Measurements from ENCODE around the gene APH1B.

DNA sequence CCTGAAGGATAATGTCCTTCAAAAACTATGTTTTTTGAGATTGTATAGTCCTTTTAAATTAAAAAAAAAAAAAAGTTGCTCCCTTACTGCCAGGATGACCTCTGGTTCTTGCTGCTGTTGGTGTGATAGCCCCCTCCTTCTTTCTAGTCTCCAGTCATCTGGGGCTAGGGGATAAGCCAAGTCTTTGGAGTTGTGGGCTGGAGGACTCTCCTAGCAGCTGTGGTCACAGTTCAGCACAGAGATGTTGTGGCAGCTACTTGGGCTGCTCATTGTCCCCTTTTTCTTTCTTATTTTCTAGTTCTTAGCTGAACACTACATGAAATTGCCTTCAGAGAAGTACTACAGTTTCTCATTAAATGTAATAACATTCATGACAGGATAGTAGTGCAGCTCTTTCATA, 39.2 kb upstream of the APH1B start:
- no peak for TF ChIP-seq EZH2 (IDR thresholded peaks at IDR 0.05; ENCODE audit: borderline replicate concordance, low read depth, low read length, severe bottlenecking)
- TF ChIP-seq, protein P1, sequence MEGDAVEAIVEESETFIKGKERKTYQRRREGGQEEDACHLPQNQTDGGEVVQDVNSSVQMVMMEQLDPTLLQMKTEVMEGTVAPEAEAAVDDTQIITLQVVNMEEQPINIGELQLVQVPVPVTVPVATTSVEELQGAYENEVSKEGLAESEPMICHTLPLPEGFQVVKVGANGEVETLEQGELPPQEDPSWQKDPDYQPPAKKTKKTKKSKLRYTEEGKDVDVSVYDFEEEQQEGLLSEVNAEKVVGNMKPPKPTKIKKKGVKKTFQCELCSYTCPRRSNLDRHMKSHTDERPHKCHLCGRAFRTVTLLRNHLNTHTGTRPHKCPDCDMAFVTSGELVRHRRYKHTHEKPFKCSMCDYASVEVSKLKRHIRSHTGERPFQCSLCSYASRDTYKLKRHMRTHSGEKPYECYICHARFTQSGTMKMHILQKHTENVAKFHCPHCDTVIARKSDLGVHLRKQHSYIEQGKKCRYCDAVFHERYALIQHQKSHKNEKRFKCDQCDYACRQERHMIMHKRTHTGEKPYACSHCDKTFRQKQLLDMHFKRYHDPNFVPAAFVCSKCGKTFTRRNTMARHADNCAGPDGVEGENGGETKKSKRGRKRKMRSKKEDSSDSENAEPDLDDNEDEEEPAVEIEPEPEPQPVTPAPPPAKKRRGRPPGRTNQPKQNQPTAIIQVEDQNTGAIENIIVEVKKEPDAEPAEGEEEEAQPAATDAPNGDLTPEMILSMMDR (IDR thresholded peaks at IDR 0.05; ENCODE audit: extremely low read depth in 1 of 2, insufficient read depth in 1 of 2, low read depth in 1 of 2, low read length in 2 of 2), result no peak
- no peak for TF ChIP-seq FOS (IDR thresholded peaks at IDR 0.05; ENCODE audit: borderline replicate concordance, insufficient read depth, low read length)
- TF ChIP-seq POLR2AphosphoS5 (IDR thresholded peaks at IDR 0.05; ENCODE audit: insufficient read depth, low read depth, low read length), result no peak
- no peak for TF ChIP-seq POLR2A (IDR thresholded peaks at IDR 0.05; ENCODE audit: low read depth, low read length)
- TF ChIP-seq MYC (IDR thresholded peaks at IDR 0.05; ENCODE audit: low read depth, low read length), result no peak
- TF ChIP-seq, protein P2, sequence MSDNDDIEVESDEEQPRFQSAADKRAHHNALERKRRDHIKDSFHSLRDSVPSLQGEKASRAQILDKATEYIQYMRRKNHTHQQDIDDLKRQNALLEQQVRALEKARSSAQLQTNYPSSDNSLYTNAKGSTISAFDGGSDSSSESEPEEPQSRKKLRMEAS (IDR thresholded peaks at IDR 0.05; ENCODE audit: insufficient read depth, insufficient read length), result no peak
- no peak for TF ChIP-seq JUN (IDR thresholded peaks at IDR 0.05; ENCODE audit: borderline replicate concordance, insufficient read depth, insufficient read length, low read depth)
- no peak for TF ChIP-seq GATA2 (IDR thresholded peaks at IDR 0.05; ENCODE audit: insufficient read depth, insufficient read length, low read depth, low read length)
